Astrocyte (in vitro differentiated cells and primary cell): Measurements from ENCODE around the gene SOX1. TPM values are rescaled to one million over a fixed set of nuclear protein-coding genes. Genes with fewer than 3 reads are reported as not detected.

Experiments
- DNase-seq: peaks from one replicate; pipeline ENCODE4 v3.0.0-alpha.2; 2010; ENCODE audit warnings: low read depth
- FAIRE-seq: peaks from 2 replicates; lab custom pipeline; 2011; peaks lifted over from hg19 to GRCh38; lab: Jason Lieb, UNC
- H2AFZ ChIP-seq: 2 replicates; pipeline ENCODE4 v1.6.0; 2012; ENCODE audit warnings: low read depth, low read length, inconsistent platforms
- H3K27ac ChIP-seq: 2 replicates; pipeline ENCODE4 v1.5.1; 2011; ENCODE audit warnings: low read depth, low read length, inconsistent platforms
- H3K27me3 ChIP-seq: 2 replicates; pipeline ENCODE4 v1.6.0; 2011; ENCODE audit warnings: low read length, inconsistent platforms; ENCODE audit not compliant: insufficient read depth
- H3K36me3 ChIP-seq: 2 replicates; pipeline ENCODE4 v1.5.1; 2011; ENCODE audit warnings: low read length, inconsistent platforms; ENCODE audit not compliant: insufficient read depth
- H3K4me1 ChIP-seq: 2 replicates; pipeline ENCODE4 v1.5.1; 2011; ENCODE audit warnings: low read length, inconsistent platforms; ENCODE audit not compliant: insufficient read depth
- H3K4me2 ChIP-seq: 2 replicates; pipeline ENCODE4 v1.6.0; 2012; ENCODE audit warnings: low read length, inconsistent platforms
- H3K4me3 ChIP-seq: 2 replicates; pipeline ENCODE4 v1.5.1; 2011; ENCODE audit warnings: low read depth, mild to moderate bottlenecking, low read length, inconsistent platforms; ENCODE audit not compliant: insufficient read depth
- H3K79me2 ChIP-seq: 2 replicates; pipeline ENCODE4 v1.6.0; 2012; ENCODE audit warnings: mild to moderate bottlenecking, low read length, inconsistent platforms; ENCODE audit not compliant: insufficient read depth
- H3K9ac ChIP-seq: 2 replicates; pipeline ENCODE4 v1.6.0; 2012; ENCODE audit warnings: mild to moderate bottlenecking, low read length, inconsistent platforms
- H3K9me3 ChIP-seq: 2 replicates; pipeline ENCODE4 v1.5.1; 2012; ENCODE audit warnings: low read depth, mild to moderate bottlenecking, low read length, inconsistent platforms; ENCODE audit not compliant: insufficient read depth
- H4K20me1 ChIP-seq: 2 replicates; pipeline ENCODE4 v1.6.0; 2012; ENCODE audit warnings: low read length, inconsistent platforms; ENCODE audit not compliant: insufficient read depth
- H3K27ac Mint-ChIP-seq: one replicate; pipeline ENCODE4 v1.8.0; 2021; ENCODE audit warnings: mild to moderate bottlenecking, mixed read lengths; ENCODE audit not compliant: unreplicated experiment
- H3K27me3 Mint-ChIP-seq: one replicate; pipeline ENCODE4 v1.8.0; 2021; ENCODE audit warnings: low read depth, mixed read lengths; ENCODE audit not compliant: unreplicated experiment
- H3K36me3 Mint-ChIP-seq: one replicate; pipeline ENCODE4 v1.8.0; 2021; ENCODE audit warnings: low read depth, mixed read lengths; ENCODE audit not compliant: unreplicated experiment
- H3K4me1 Mint-ChIP-seq: one replicate; pipeline ENCODE4 v1.8.0; 2021; ENCODE audit warnings: low read depth, mixed read lengths; ENCODE audit not compliant: unreplicated experiment
- H3K4me3 Mint-ChIP-seq: one replicate; pipeline ENCODE4 v1.8.0; 2021; ENCODE audit warnings: mild to moderate bottlenecking, moderate library complexity, mixed read lengths; ENCODE audit not compliant: unreplicated experiment
- H3K9me3 Mint-ChIP-seq: one replicate; pipeline ENCODE4 v1.8.0; 2021; ENCODE audit warnings: mild to moderate bottlenecking, mixed read lengths; ENCODE audit not compliant: unreplicated experiment
- CTCF ChIP-seq: IDR thresholded peaks from 2 replicates; pipeline ENCODE4 v1.5.1; 2011; ENCODE audit warnings: low read depth, mild to moderate bottlenecking, inconsistent platforms, low read length, moderate library complexity; ENCODE audit not compliant: insufficient read depth
- EZH2 ChIP-seq: IDR thresholded peaks from 2 replicates; pipeline ENCODE4 v1.6.1; 2012; ENCODE audit warnings: mild to moderate bottlenecking, low read length, inconsistent platforms; ENCODE audit not compliant: insufficient read depth
- total RNA-seq: library from RNA; stranded (reverse); gene quantifications from 2 replicates; pipeline ENCODE4 v1.2.1, GENCODE V29; 2021

The SOX1 gene
- total RNA-seq, 1 donor from 2014 or later, result not detected

- DNase-seq (no peak), FAIRE-seq (no peak)
- H3K36me3 ChIP-seq, result no peaks in the 10 kb centered on the region
- Mint-ChIP-seq H3K27ac (no peak overlapping the region), H3K4me3 (no peak overlapping the region), H3K27me3 (peaks cover 82% of the 10 kb centered on the region), H3K9me3 (peaks cover 9% of the 10 kb centered on the region), H3K36me3 (no peaks in the 10 kb centered on the region), H3K4me1 (peaks cover 5% of the 10 kb centered on the region)
- no peak overlapping the region for H3K9ac ChIP-seq
- H3K4me2 ChIP-seq, result no peak overlapping the region
- H3K27ac ChIP-seq, result no peak overlapping the region
- TF ChIP-seq EZH2 (no peak), CTCF (no peak)
- H3K4me1 ChIP-seq, result peaks cover 3% of the 10 kb centered on the region
- peaks cover 6% of the 10 kb centered on the region for H3K27me3 ChIP-seq
- H2AFZ ChIP-seq, result no peak overlapping the region
- H3K79me2 ChIP-seq, result no peaks in the 10 kb centered on the region
- no peak overlapping the region for H3K4me3 ChIP-seq
- H3K9me3 ChIP-seq, result peaks cover 2% of the 10 kb centered on the region
- H4K20me1 ChIP-seq, result no peaks in the 10 kb centered on the region
Measured at GRCh38 chr13:112098699-112099098, 31.8 kb downstream of the SOX1 start.

- FAIRE-seq, result no peak
- peaks cover 7% of the 10 kb centered on the region for H3K9me3 Mint-ChIP-seq
Measured at GRCh38 chr13:112101360-112101930, 34.5 kb downstream of the SOX1 start.

More at GRCh38 chr13:112101360-112101930, 34.5 kb downstream of the SOX1 start:
- H3K36me3 ChIP-seq, result no peaks in the 10 kb centered on the region
- H3K4me3 ChIP-seq, result no peak overlapping the region
- no peak overlapping the region for H3K27ac ChIP-seq
- H3K4me1 Mint-ChIP-seq, result peaks cover 7% of the 10 kb centered on the region
- TF ChIP-seq CTCF (no peak), EZH2 (no peak)
- no peak for DNase-seq
- H3K9me3 ChIP-seq, result no peaks in the 10 kb centered on the region
- H3K27me3 Mint-ChIP-seq, result peaks cover 76% of the 10 kb centered on the region
- no peak overlapping the region for H2AFZ ChIP-seq
- H3K36me3 Mint-ChIP-seq, result no peaks in the 10 kb centered on the region
- H3K4me1 ChIP-seq, result peaks cover 3% of the 10 kb centered on the region
- H3K27me3 ChIP-seq, result peaks cover 20% of the 10 kb centered on the region
- H3K79me2 ChIP-seq, result no peaks in the 10 kb centered on the region
- H3K4me2 ChIP-seq, result no peak overlapping the region
- no peak overlapping the region for H3K4me3 Mint-ChIP-seq
- H4K20me1 ChIP-seq, result no peaks in the 10 kb centered on the region
- no peak overlapping the region for H3K9ac ChIP-seq
- no peak overlapping the region for H3K27ac Mint-ChIP-seq
